IMR-90 (cell line): ENCODE measurements around the gene DOCK10. TPM values are rescaled to one million over a fixed set of nuclear protein-coding genes. Genes with fewer than 3 reads are reported as not detected.

ENCODE experiments used
- ATAC-seq: fragments of 200-7000 bp; cut with Tn5 transposase; 2 replicates; pipeline ENCODE4 v1.9.1; 2020; ENCODE audit warnings: low read depth, mild to moderate bottlenecking, moderate library complexity
- BruUV-seq: library from RNA; stranded (reverse); fragments of 400-500 nt; replicated peaks from 2 replicates; lab custom pipeline; 2021; lab: Mats Ljungman, UMichigan
- CTCF ChIA-PET: fragments of 300-600 bp; formaldehyde crosslinking; extraction: SDS; loops from one replicate; lab custom pipeline; 2021; ENCODE audit warnings: antibody characterized with exemption; lab: Yijun Ruan, JAX
- POLR2A ChIA-PET: fragments of 300-600 bp; sonication (Branson Sonifier 250); formaldehyde crosslinking; loops from one replicate; lab custom pipeline; 2022; ENCODE audit warnings: antibody characterized with exemption; ENCODE audit not compliant: unreplicated experiment; lab: Charles Lee
- DNase-seq: peaks from one replicate; pipeline ENCODE4 v3.0.0; 2013
- H2AFZ ChIP-seq: replicated peaks from 2 replicates; pipeline ENCODE3; 2013; ENCODE audit warnings: low read length, mild to moderate bottlenecking; ENCODE audit not compliant: poor library complexity
- H2AK5ac ChIP-seq: 2 replicates; pipeline ENCODE4 v1.6.1; 2013; ENCODE audit warnings: low read depth, low read length, inconsistent platforms
- H2AK9ac ChIP-seq: replicated peaks from 2 replicates; pipeline ENCODE3; 2013; ENCODE audit warnings: mild to moderate bottlenecking, low read depth, low read length, moderate library complexity; ENCODE audit not compliant: poor library complexity
- H2BK120ac ChIP-seq: 2 replicates; pipeline ENCODE4 v1.6.1; 2013; ENCODE audit warnings: low read depth, low read length, inconsistent platforms
- H2BK15ac ChIP-seq: 3 replicates; pipeline ENCODE4 v1.6.1; 2013; ENCODE audit warnings: low read depth, low read length, inconsistent platforms
- H2BK20ac ChIP-seq: 2 replicates; pipeline ENCODE4 v1.6.1; 2013; ENCODE audit warnings: low read depth, mild to moderate bottlenecking, inconsistent platforms, low read length, moderate library complexity
- H2BK5ac ChIP-seq: 2 replicates; pipeline ENCODE4 v1.6.1; 2013; ENCODE audit warnings: mild to moderate bottlenecking, low read depth, low read length, inconsistent platforms; ENCODE audit not compliant: poor library complexity, severe bottlenecking
- H3K14ac ChIP-seq: replicated peaks from 2 replicates; pipeline ENCODE4 v1.6.1; 2013; ENCODE audit warnings: low read depth, low read length, inconsistent platforms
- H3K18ac ChIP-seq: 2 replicates; pipeline ENCODE4 v1.6.1; 2013; ENCODE audit warnings: low read depth, low read length, control low read depth
- H3K23ac ChIP-seq: 2 replicates; pipeline ENCODE4 v1.6.1; 2013; ENCODE audit warnings: low read depth, low read length, inconsistent platforms
- H3K27ac ChIP-seq: 2 replicates; pipeline ENCODE4 v1.5.1; 2013; ENCODE audit warnings: mild to moderate bottlenecking, control low read depth, low read length; ENCODE audit not compliant: insufficient read depth
- H3K27me3 ChIP-seq: 2 replicates; pipeline ENCODE4 v1.6.1; 2013; ENCODE audit warnings: low read length; ENCODE audit not compliant: control insufficient read depth, insufficient read depth
- H3K36me3 ChIP-seq: 2 replicates; pipeline ENCODE4 v1.6.1; 2013; ENCODE audit warnings: low read length, mixed read lengths; ENCODE audit not compliant: control insufficient read depth, insufficient read depth
- H3K4ac ChIP-seq: 2 replicates; pipeline ENCODE4 v1.6.1; 2013; ENCODE audit warnings: low read depth, low read length, inconsistent platforms
- H3K4me1 ChIP-seq: 2 replicates; pipeline ENCODE4 v1.6.1; 2013; ENCODE audit warnings: low read length, mixed read lengths; ENCODE audit not compliant: control insufficient read depth, insufficient read depth
- H3K4me2 ChIP-seq: 2 replicates; pipeline ENCODE4 v1.6.1; 2013; ENCODE audit warnings: low read depth, mild to moderate bottlenecking, control low read depth, low read length, moderate library complexity
- H3K4me3 ChIP-seq: 2 replicates; pipeline ENCODE4 v1.5.1; 2013; ENCODE audit warnings: low read depth, mild to moderate bottlenecking, control low read depth, low read length, moderate library complexity; ENCODE audit not compliant: insufficient read depth
- H3K56ac ChIP-seq: 2 replicates; pipeline ENCODE4 v1.6.1; 2013; ENCODE audit warnings: low read length, inconsistent platforms; ENCODE audit not compliant: insufficient read depth; ENCODE audit errors: extremely low read depth
- H3K79me1 ChIP-seq, 2 experiments: 2 replicates each; pipeline ENCODE4 v1.6.1; 2013; ENCODE audit warnings: low read length in 2 of 2, inconsistent platforms in 1 of 2, low read depth in 1 of 2
- H3K9ac ChIP-seq: 2 replicates; pipeline ENCODE4 v1.6.1; 2013; ENCODE audit warnings: low read depth, low read length, control low read depth
- H3K9me1 ChIP-seq: 2 replicates; pipeline ENCODE4 v1.6.1; 2013; ENCODE audit warnings: low read length, inconsistent platforms; ENCODE audit not compliant: insufficient read depth
- H3K9me3 ChIP-seq: 2 replicates; pipeline ENCODE4 v1.6.1; 2013; ENCODE audit warnings: low read length; ENCODE audit not compliant: control insufficient read depth, insufficient read depth
- H4K20me1 ChIP-seq: 2 replicates; pipeline ENCODE4 v1.6.1; 2013; ENCODE audit warnings: low read length, inconsistent platforms; ENCODE audit not compliant: insufficient read depth
- H4K5ac ChIP-seq: 2 replicates; pipeline ENCODE4 v1.6.1; 2013; ENCODE audit warnings: mild to moderate bottlenecking, low read depth, low read length, control low read depth
- H4K8ac ChIP-seq, 2 experiments: 2 replicates each; pipeline ENCODE4 v1.6.1; 2013; ENCODE audit warnings: low read depth in 2 of 2, low read length in 2 of 2, control low read depth in 1 of 2, inconsistent platforms in 1 of 2
- H4K91ac ChIP-seq: 2 replicates; pipeline ENCODE4 v1.6.1; 2013; ENCODE audit warnings: low read depth, low read length, inconsistent platforms; ENCODE audit not compliant: insufficient read depth
- POLR2A ChIP-seq: IDR thresholded peaks from 2 replicates; pipeline ENCODE4 v1.6.1; 2012; ENCODE audit warnings: mild to moderate bottlenecking, low read depth, low read length
- RCOR1 ChIP-seq: IDR thresholded peaks from 2 replicates; pipeline ENCODE4 v1.6.1; 2012; ENCODE audit warnings: mild to moderate bottlenecking, low read length, improper control_type of control experiment; ENCODE audit not compliant: insufficient replicate concordance
- WGBS, 2 experiments: methylation state at CpG; one replicate each; pipeline versions ENCODE4 v1.1.5 to v1.1.7; 2013; ENCODE audit warnings: missing lambda C conversion rate in 2 of 2; ENCODE audit not compliant: insufficient read length in 1 of 2; ENCODE audit errors: extremely low coverage in 2 of 2; 5-methylcytosine and 5-hydroxymethylcytosine counted together
- dilution Hi-C: fragments of 300-500 bp; cut with HindIII; formaldehyde crosslinking; loops from one replicate; pipeline ENCODE4 v1.14.3; 2018; ENCODE audit warnings: low sequenced_read_pairs; ENCODE audit not compliant: unreplicated experiment
- in situ Hi-C: fragments of 300-500 bp; cut with MboI; formaldehyde crosslinking; loops from 3 replicates; pipeline ENCODE4 v1.14.3; 2019; ENCODE audit warnings: low sequenced_read_pairs, inconsistent platforms, mixed read lengths
- intact Hi-C: fragments of 100-400 bp; cut with micrococcal nuclease; formaldehyde crosslinking; loops from 2 replicates; pipeline ENCODE4 v1.10.0; 2022
- polyA plus RNA-seq, 3 experiments: library from polyadenylated mRNA; depleted of rRNA; stranded (reverse); fragments of >200 nt; gene quantifications; 2 replicates each; pipeline ENCODE4 v1.2.3, GENCODE V29; 2012; ENCODE audit warnings: low replicate concordance in 1 of 3
- total RNA-seq: library from RNA; depleted of rRNA; stranded (reverse); fragments of >200 nt; gene quantifications from 2 replicates; pipeline ENCODE4 v1.2.3, GENCODE V29; 2012
- TF ChIP-seq, protein P1 (sequence below): conservative IDR thresholded peaks from 2 replicates; pipeline ENCODE4 v1.5.1; 2012; ENCODE audit warnings: mild to moderate bottlenecking, low read depth, low read length, improper control_type of control experiment

Gene DOCK10
- total and polyA plus RNA-seq, 2 of the 4 experiments (the other 2 are of a cell fraction): 58.6 to 75.3 TPM

- Histone ChIP-seq H3K4me2 (no peak overlapping the region), H3K9ac (no peak overlapping the region), H4K8ac (no peak overlapping the region), H3K18ac (no peak overlapping the region), H3K4me1 (no peaks in the 10 kb centered on the region), H4K20me1 (no peaks in the 10 kb centered on the region), H3K14ac (no peak overlapping the region), H2BK5ac (no peak overlapping the region), H2AK9ac (no peak overlapping the region), H3K4ac (no peak overlapping the region), H3K56ac (no peak overlapping the region), H2AK5ac (no peak overlapping the region), H2BK15ac (no peak overlapping the region), H3K9me1 (no peaks in the 10 kb centered on the region), H2AFZ (no peak overlapping the region), H3K79me1 (peaks cover 7 to 23% of the 10 kb centered on the region in 2 experiments; a peak in 3 of 4 replicates), H3K36me3 (no peaks in the 10 kb centered on the region), H4K5ac (no peak overlapping the region), H4K91ac (no peak overlapping the region), H2BK20ac (no peak overlapping the region), H3K4me3 (no peak overlapping the region), H3K27ac (no peak overlapping the region), H2BK120ac (no peak overlapping the region), H3K9me3 (no peaks in the 10 kb centered on the region), H3K23ac (no peak overlapping the region), H3K27me3 (no peaks in the 10 kb centered on the region)
- in situ Hi-C loops (no loop called here), intact Hi-C loops (no loop called here), dilution Hi-C loops (no loop called here)
- TF ChIP-seq, protein P1, sequence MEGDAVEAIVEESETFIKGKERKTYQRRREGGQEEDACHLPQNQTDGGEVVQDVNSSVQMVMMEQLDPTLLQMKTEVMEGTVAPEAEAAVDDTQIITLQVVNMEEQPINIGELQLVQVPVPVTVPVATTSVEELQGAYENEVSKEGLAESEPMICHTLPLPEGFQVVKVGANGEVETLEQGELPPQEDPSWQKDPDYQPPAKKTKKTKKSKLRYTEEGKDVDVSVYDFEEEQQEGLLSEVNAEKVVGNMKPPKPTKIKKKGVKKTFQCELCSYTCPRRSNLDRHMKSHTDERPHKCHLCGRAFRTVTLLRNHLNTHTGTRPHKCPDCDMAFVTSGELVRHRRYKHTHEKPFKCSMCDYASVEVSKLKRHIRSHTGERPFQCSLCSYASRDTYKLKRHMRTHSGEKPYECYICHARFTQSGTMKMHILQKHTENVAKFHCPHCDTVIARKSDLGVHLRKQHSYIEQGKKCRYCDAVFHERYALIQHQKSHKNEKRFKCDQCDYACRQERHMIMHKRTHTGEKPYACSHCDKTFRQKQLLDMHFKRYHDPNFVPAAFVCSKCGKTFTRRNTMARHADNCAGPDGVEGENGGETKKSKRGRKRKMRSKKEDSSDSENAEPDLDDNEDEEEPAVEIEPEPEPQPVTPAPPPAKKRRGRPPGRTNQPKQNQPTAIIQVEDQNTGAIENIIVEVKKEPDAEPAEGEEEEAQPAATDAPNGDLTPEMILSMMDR: no peak
- TF ChIP-seq RCOR1: no peak
- TF ChIP-seq POLR2A: no peak
- DNase-seq (no peak), ATAC-seq (no peak)
- CTCF ChIA-PET: interaction anchor here (0.6 kb wide), 1 partner anchor 151 kb away, joined by 3 read pairs; no protein-coding TSS in a partner anchor
- POLR2A ChIA-PET: no interaction called here
- WGBS, 2 experiments: 94% methylated on average over 2 of the region's 8 CpGs; no CpG with 5 or more reads in 1 of the 2 experiments
- no TSS peak for BruUV-seq
Measured at GRCh38 chr2:224957540-224958461, 84.5 kb downstream of the DOCK10 start.
